Left colon (tissue), 2 donors: Measurements from ENCODE around the gene C3orf70. TPM values are rescaled to one million over a fixed set of nuclear protein-coding genes. Genes with fewer than 3 reads are reported as not detected.

Source experiments
- total RNA-seq, 2 donors: library from RNA; stranded (reverse); fragmentation: NEBNext Ultra II Directional; extraction: Animal tissue kit (Norgen Biotek cat#: 25700); gene quantifications; one replicate each; pipeline ENCODE4 v1.2.1, GENCODE V29; 2021
- donor health status: DM: no; HTN: no; CAD: no.
- donor health status: DM: yes; HTN: yes; CAD: no.

C3orf70 gene
- total RNA-seq, 2 donors from 2014 or later: 13.7 to 15.6 TPM

Other genes starting within 250 kb of the C3orf70 start
- 10 to 100 TPM; 35.5 to 43.8 TPM for gene EHHADH, start 101.0 kb upstream of the C3orf70 start, total RNA-seq
- 10 to 100 TPM; 47.0 to 51.0 TPM for gene MAP3K13, start 210.1 kb upstream of the C3orf70 start, total RNA-seq